LHCN-M2 (cell line): Measurements from ENCODE around the gene FAM168A. TPM values are rescaled to one million over a fixed set of nuclear protein-coding genes. Genes with fewer than 3 reads are reported as not detected.

Experiments used
- total RNA-seq: library from RNA; depleted of rRNA; stranded (reverse); fragments of >200 nt; gene quantifications from 2 replicates; pipeline ENCODE4 v1.2.3, GENCODE V29; 2014; rRNA removed

The FAM168A gene
- total RNA-seq, 1 experiment from 2014 or later: 23.7 TPM

Other genes with a start within 250 kb of the FAM168A start
- gene RELT, start 221.7 kb downstream of the FAM168A start, total RNA-seq: 12.9 and 13.0 TPM in 2 replicates
- gene PLEKHB1, start 48.5 kb upstream of the FAM168A start, total RNA-seq: 0.46 TPM in 1 of 2 replicates, not detected in the other
- 120 and 130 TPM in 2 replicates for gene RAB6A, start 163.0 kb upstream of the FAM168A start, total RNA-seq
- 14.8 and 27.3 TPM in 2 replicates for gene MRPL48, start 189.8 kb upstream of the FAM168A start, total RNA-seq